A673 (cell line): Measurements from ENCODE around the gene CALN1.

Experiments
- EZH2 ChIP-seq: fragments of 200-600 bp; sonication (generic); IDR thresholded peaks from 2 replicates; pipeline ENCODE4 v1.6.1; 2017; ENCODE audit warnings: borderline replicate concordance, low read depth, mild to moderate bottlenecking, mixed read lengths, antibody characterized with exemption, low read length; ENCODE audit not compliant: poor library complexity, severe bottlenecking
- TF ChIP-seq, protein P1 (sequence below): fragments of 300-800, 200-600 bp; sonication (generic); conservative IDR thresholded peaks from 2 replicates; pipeline ENCODE4 v1.5.1; 2017; ENCODE audit warnings: low read depth, mild to moderate bottlenecking, antibody characterized with exemption, low read length, moderate library complexity, mixed read lengths

GRCh38 chr7:71982851-71983250 lies 429.3 kb downstream of the CALN1 start:
- TF ChIP-seq, protein P1, sequence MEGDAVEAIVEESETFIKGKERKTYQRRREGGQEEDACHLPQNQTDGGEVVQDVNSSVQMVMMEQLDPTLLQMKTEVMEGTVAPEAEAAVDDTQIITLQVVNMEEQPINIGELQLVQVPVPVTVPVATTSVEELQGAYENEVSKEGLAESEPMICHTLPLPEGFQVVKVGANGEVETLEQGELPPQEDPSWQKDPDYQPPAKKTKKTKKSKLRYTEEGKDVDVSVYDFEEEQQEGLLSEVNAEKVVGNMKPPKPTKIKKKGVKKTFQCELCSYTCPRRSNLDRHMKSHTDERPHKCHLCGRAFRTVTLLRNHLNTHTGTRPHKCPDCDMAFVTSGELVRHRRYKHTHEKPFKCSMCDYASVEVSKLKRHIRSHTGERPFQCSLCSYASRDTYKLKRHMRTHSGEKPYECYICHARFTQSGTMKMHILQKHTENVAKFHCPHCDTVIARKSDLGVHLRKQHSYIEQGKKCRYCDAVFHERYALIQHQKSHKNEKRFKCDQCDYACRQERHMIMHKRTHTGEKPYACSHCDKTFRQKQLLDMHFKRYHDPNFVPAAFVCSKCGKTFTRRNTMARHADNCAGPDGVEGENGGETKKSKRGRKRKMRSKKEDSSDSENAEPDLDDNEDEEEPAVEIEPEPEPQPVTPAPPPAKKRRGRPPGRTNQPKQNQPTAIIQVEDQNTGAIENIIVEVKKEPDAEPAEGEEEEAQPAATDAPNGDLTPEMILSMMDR: no peak
- TF ChIP-seq EZH2: no peak
